T-helper 17 cell (primary cell): ENCODE results near the gene SHISA7. TPM values are rescaled to one million over a fixed set of nuclear protein-coding genes. Genes with fewer than 3 reads are reported as not detected.
A peak's percentile ranks its signal among the peaks of the same experiment; 100 is the strongest.
"Not testable (repeated sequence)": the region's sequence is repeated elsewhere in the genome, so short reads cannot be mapped to it uniquely, and the experiment has no call there.

Experiments
- ATAC-seq: fragments of 150-1000 bp; cut with Tn5 transposase; 2 replicates; pipeline ENCODE4 v1.10.0; 2021; ENCODE audit warnings: mild to moderate bottlenecking, moderate library complexity
- DNase-seq, 3 donors: peaks; one replicate each; pipeline versions ENCODE4 v3.0.0 to v3.0.0-alpha.2; 2020 to 2021
- H3K9me3 ChIP-seq: one replicate; pipeline ENCODE4 v1.7.0; 2013; ENCODE audit warnings: low read length, mild to moderate bottlenecking; ENCODE audit not compliant: control insufficient read depth, poor library complexity, severe bottlenecking
- H3K27ac Mint-ChIP-seq: one replicate; pipeline ENCODE4 v1.8.0; 2022; ENCODE audit warnings: mild to moderate bottlenecking, moderate library complexity, mixed read lengths
- H3K27me3 Mint-ChIP-seq: one replicate; pipeline ENCODE4 v1.8.0; 2022; ENCODE audit warnings: mixed read lengths
- H3K36me3 Mint-ChIP-seq: one replicate; pipeline ENCODE4 v1.8.0; 2022; ENCODE audit warnings: low read depth, mixed read lengths
- H3K4me1 Mint-ChIP-seq: one replicate; pipeline ENCODE4 v1.8.0; 2022; ENCODE audit warnings: mild to moderate bottlenecking, mixed read lengths
- H3K4me3 Mint-ChIP-seq: one replicate; pipeline ENCODE4 v1.8.0; 2022; ENCODE audit warnings: mild to moderate bottlenecking, moderate library complexity, mixed read lengths
- total RNA-seq, 4 donors: library from RNA in 2 of 4; stranded (reverse) in 2 of 4; gene quantifications; one replicate each; pipeline ENCODE4 v1.2.3 and lab custom pipeline; 2022 to 2026

SHISA7 gene
- total RNA-seq, 2 donors from 2014 or later: not detected

DNA sequence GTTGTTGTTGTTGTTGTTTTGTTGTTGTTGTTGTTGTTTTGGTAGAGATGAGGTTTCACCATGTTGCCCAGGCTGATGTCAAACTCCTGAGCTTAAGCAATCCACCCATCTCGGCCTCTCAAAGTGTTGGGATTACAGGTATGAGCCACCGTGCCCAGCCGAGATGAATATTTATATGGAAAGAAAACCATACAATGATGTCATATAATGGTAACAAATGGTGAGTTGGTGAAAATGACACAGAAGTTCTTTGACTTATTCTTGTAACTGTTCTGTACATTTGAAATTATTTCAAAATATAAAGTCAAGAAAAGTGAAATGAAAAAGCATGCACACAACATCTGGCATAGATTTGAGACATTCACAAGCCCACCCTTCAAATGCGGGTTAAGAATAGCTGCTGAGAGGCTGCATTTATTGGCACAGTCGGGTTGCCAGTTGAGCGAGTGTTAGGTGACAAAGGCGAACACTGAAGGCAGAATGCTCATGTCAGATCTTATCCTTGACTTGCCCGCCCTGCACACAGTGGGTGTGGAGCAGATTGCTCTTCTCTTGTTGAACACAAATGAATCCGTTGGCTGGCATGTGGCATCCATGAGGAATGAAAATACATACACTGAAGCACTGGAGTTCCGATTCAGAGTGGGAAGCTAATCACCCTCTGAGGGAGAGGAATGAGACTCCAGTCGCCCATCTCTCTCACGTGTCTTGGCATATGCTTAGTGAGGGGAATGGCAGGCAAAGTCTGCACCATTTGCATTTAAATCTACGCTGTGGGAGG lies 19.7 kb downstream of the SHISA7 start:
- Mint-ChIP-seq H3K27ac (no peak overlapping the region), H3K36me3 (no peaks in the 10 kb centered on the region), H3K27me3 (peaks cover 2% of the 10 kb centered on the region), H3K4me3 (no peak overlapping the region), H3K4me1 (peaks cover 11% of the 10 kb centered on the region)
- DNase-seq (no peak), ATAC-seq (no peak)
- no peaks in the 10 kb centered on the region for H3K9me3 ChIP-seq

DNA sequence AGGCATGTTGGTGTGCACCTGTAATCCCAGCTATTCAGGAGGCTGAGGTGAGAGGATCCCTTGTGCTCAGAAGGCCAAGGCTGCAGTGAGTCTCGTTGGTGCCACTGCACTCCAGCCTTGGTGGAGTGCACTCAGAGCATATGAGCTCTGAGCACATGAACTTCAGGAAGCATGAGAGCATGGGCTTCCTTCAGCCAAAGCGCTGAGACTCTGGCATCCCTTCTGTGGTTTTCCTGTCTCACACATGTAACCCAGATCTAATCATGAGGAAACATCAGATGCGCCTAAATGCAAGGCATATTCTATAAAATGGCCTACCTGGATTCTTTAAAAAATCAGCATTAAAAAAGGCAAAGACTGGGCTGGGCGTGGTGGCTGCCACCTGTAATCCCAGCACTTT lies 21.8 kb downstream of the SHISA7 start:
- Mint-ChIP-seq H3K27ac (peak overlapping the region; percentile 49), H3K4me1 (peaks cover 16% of the 10 kb centered on the region), H3K4me3 (peak overlapping the region; percentile 77)
- peak; percentile 91 for ATAC-seq
- peak in 1 of 3 donors; percentile 21 for DNase-seq
- H3K9me3 ChIP-seq, H3K27me3 Mint-ChIP-seq, H3K36me3 Mint-ChIP-seq: not testable (repeated sequence)

DNA sequence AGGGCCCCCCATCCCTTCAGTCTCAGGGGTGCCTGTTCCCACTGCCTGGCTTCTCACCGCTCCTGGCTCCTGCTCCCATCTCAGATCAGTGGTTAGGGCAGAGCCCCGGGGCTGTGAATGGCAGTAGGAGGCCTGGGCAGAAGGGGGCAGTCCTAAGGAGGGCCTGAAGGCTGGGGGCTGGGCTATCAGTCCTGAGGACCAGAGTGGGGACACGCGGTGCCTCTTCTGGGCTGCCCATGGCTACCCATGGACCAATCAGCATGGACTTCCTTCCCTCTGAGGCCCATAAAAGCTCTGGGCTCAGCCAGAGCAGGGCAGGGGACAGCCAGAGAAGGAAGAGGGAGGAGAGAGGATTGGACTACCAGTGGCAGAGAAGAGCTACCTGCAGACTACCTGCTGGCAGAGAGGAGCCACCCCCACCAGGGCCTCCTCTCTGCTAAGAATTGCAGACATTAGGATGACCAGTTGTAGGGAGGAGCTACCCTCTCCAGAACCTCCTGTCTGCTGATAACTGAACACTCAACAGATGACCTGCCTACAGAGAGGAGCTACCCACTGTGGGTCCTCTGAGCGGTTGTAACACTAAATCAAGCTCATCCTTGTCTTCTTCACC lies 23.4 kb downstream of the SHISA7 start:
- H3K9me3 ChIP-seq: no peaks in the 10 kb centered on the region
- Mint-ChIP-seq H3K4me1 (peaks cover 16% of the 10 kb centered on the region), H3K27ac (no peak overlapping the region), H3K4me3 (no peak overlapping the region), H3K27me3 (no peaks in the 10 kb centered on the region), H3K36me3 (no peaks in the 10 kb centered on the region)
- ATAC-seq (no peak), DNase-seq (no peak)

DNA sequence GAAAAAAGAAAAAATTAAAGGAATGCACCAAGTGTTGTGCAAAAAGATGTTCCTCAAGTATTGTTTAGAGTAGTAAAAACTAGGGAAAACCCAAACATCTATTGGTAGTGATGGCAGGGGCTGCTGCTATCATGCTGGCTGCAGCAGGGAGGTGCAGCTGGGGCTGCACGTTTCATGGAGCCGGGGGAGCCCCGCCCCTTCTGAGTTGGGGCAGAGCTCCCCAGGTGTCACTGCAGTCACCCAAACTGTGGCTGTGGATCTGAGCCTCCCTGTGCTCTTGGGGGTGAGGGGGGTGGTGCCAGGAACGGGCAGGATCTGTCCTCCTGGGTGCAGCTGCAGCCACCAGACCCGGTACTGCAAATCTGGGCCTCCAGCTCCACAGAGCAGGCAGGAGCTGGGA lies 24.0 kb downstream of the SHISA7 start:
- no peaks in the 10 kb centered on the region for H3K27me3 Mint-ChIP-seq
- H3K4me3 Mint-ChIP-seq: no peak overlapping the region
- no peak for DNase-seq
- peaks cover 16% of the 10 kb centered on the region for H3K4me1 Mint-ChIP-seq
- H3K9me3 ChIP-seq: no peaks in the 10 kb centered on the region
- H3K27ac Mint-ChIP-seq: no peak overlapping the region
- H3K36me3 Mint-ChIP-seq: no peaks in the 10 kb centered on the region
- no peak for ATAC-seq

DNA sequence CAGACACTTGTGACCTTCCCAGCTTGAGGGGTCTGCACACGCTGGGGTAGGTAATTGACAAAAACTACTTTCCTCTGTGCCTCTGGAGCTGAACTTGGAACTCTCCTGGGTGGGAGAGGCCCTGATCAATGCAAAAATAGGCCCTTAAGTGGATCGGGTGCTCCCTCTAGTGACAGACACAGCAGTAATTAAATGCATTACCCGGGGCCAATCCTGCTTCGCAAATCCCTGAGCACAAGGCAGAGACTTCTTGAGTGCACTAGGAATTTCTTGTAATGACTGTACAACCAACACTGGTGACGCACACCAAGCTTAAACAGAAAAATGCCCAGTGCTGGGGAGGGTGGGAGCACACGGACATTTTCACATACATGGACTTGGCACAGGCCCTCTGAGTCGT lies 24.9 kb downstream of the SHISA7 start:
- peak; percentile 71 for ATAC-seq
- H3K9me3 ChIP-seq: no peaks in the 10 kb centered on the region
- Mint-ChIP-seq H3K36me3 (no peaks in the 10 kb centered on the region), H3K4me3 (peak overlapping the region; percentile 25), H3K27me3 (no peaks in the 10 kb centered on the region), H3K27ac (no peak overlapping the region), H3K4me1 (peaks cover 16% of the 10 kb centered on the region)
- peak in 2 of 3 donors; percentile 20 to 45 for DNase-seq

DNA sequence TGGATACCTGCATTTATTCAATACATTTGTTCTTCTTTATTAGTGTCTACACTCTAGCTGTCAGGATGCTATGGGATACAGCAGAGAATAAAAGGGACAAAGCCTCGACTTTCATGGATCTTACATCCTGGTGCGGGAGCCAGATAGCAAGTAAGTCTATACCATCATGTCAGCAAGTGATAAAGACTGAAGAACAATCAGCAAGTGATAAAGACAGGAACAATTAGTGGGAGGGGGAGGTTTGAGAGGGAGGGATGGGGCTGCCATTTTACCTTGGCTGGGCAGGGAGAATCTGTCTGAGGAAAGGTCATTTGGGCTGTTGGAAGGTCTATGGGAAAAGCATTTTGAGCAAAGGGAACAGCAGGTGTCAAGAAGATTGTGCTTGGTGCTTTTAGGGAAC lies 32.9 kb downstream of the SHISA7 start:
- Mint-ChIP-seq H3K4me3 (no peak overlapping the region), H3K27ac (no peak overlapping the region), H3K4me1 (peaks cover 21% of the 10 kb centered on the region), H3K27me3 (no peaks in the 10 kb centered on the region), H3K36me3 (peaks cover 7% of the 10 kb centered on the region)
- H3K9me3 ChIP-seq: no peaks in the 10 kb centered on the region
- no peak for ATAC-seq
- DNase-seq: no peak

DNA sequence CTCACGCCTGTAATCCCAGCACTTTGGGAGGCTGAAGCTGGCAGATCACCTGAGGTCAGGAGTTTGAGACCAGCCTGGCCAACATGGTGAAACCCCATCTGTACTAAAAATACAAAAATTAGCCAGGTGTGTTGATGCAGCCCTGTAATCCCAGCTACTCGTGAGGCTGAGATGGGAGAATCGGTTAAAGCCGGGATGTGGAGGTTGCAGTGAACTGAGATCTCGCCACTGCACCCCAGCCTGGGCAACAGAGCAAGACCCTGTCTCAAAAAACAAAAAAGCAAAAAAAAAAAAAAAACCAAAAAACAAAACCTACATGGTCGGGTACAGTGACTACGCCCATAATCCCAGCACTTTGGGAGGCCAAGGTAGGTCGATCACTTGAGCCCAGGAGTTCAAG lies 33.9 kb downstream of the SHISA7 start:
- DNase-seq, H3K36me3 Mint-ChIP-seq, H3K4me3 Mint-ChIP-seq, H3K27me3 Mint-ChIP-seq, H3K9me3 ChIP-seq, ATAC-seq: not testable (repeated sequence)
- Mint-ChIP-seq H3K4me1 (peaks cover 21% of the 10 kb centered on the region), H3K27ac (peak overlapping the region; percentile 95)

DNA sequence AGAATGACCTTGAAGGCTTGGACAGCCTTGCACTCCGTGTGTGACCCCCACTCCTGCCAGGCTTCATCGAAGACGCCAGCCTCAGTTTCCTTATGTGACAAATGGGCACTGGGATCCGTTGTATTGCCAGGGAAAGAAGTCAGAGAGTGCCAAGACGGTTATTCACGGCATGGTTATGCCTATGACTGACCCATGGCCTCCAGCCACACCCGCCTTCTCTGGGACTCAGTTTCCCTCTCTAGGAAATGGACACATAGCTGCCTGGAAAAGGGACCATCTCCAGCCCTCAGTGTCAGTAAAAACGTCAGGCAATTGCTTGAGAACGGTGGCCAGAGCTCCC lies 34.6 kb downstream of the SHISA7 start:
- Mint-ChIP-seq H3K36me3 (peaks cover 7% of the 10 kb centered on the region), H3K4me1 (peaks cover 21% of the 10 kb centered on the region), H3K4me3 (peak overlapping the region; percentile 88), H3K27ac (peak overlapping the region; percentile 95), H3K27me3 (no peaks in the 10 kb centered on the region)
- DNase-seq: no peak
- no peak for ATAC-seq
- no peaks in the 10 kb centered on the region for H3K9me3 ChIP-seq

DNA sequence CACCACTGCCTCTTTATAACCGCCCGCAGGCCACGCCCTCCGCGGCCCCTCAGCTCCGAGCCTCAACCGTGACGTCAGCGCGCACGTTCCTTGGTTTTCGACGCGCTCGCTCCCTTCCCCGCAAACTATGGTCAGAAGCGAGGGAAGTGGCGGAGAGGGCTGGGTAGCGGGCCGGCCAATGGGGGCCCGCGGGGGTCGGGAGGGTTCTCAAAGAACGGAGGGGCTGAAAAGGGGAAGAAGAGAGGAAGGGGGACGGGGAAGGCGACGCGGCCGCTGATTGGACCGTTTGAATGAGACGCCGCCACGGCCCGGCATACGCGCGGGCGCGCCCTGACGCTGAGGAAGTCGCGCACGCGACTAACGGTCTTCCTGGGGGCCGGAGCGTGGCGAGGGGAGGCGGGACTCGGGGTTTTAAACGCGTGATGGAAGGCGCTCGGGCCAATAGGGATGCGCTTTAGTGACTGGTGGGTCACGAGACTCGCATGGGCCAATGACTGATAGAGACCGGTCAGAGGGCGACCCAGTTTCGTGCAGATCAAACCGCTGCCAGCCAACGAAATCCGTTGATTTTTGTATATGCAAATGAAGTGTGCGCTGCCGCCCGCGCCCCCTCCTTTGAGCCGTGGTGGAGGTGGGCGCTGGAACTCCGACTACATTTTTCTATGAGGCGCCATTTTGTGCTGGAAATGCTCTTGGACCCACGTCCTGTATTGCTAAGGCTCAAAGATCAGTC lies 35.1 kb downstream of the SHISA7 start:
- Mint-ChIP-seq H3K36me3 (peaks cover 7% of the 10 kb centered on the region), H3K4me1 (peaks cover 23% of the 10 kb centered on the region), H3K27ac (peak overlapping the region; percentile 95), H3K4me3 (peak overlapping the region; percentile 88), H3K27me3 (no peaks in the 10 kb centered on the region)
- DNase-seq: peak; percentile 94 to 96 (median 94)
- H3K9me3 ChIP-seq: no peaks in the 10 kb centered on the region
- peak; percentile 93 for ATAC-seq

DNA sequence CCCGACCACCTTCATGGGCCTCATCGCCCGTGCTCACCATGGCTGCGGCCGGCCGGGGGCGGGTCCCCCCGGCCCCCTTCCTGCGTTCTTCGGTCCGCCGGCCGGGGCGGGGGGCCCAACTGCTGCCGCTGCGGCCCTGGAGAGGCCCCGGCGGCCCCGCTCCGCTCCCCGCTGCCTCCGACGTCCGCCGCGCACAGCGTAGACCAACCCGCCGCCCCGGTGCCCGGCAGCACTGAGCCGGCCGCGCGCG lies 35.6 kb downstream of the SHISA7 start, which contains the start of gene UBE2S:
TSS of gene UBE2S (minus strand) at position 239 of the 250 bp plus-strand sequence. CDS start at position 40, 199 bp downstream.
- not testable (repeated sequence) for DNase-seq, H3K9me3 ChIP-seq, H3K27me3 Mint-ChIP-seq, H3K36me3 Mint-ChIP-seq, ATAC-seq
- Mint-ChIP-seq H3K4me3 (peak within 1 kb of the TSS; percentile 88), H3K4me1 (peaks cover 23% of the 10 kb centered on the region), H3K27ac (peak within 1 kb of the TSS; percentile 95)

DNA sequence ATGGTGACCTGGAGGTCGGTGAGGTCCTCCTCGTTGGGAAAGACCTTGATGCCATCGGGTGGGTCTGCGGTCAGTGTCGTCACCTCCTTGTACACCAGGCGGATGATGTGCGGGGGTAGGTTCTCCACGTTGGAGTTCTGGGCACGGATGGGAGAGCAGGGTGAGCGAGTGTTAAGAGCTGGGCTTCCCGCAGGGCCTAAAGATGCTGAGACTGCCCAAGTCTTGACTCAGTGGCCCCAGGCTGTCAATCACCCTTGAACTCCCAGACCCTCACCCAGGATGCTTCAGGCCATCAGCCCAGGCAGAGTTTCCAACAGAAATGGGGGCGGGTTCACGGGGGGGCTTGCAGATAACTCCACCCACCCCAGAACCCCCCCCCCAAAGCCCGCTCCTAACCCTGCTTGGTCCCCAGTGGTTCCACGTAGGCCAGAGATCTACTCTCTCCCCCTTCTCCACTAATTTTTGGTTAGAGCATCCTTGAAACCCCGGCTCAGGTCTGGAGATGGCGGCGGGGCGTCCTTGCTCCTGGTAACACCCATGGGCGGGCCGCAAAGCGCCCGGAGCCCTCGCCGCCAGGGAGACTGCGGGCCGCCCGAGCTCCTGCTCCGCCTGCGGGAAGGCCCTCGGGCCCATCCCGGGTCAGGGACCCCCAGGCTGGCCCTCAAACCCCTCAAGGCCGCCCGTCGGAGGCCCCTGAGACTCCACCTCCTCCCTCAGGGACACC lies 36.1 kb downstream of the SHISA7 start:
- Mint-ChIP-seq H3K4me1 (peaks cover 23% of the 10 kb centered on the region), H3K36me3 (peaks cover 7% of the 10 kb centered on the region), H3K27ac (peak overlapping the region; percentile 95), H3K4me3 (peak overlapping the region; percentile 88), H3K27me3 (no peaks in the 10 kb centered on the region)
- DNase-seq: peak in 1 of 3 donors; percentile 17
- H3K9me3 ChIP-seq: no peaks in the 10 kb centered on the region
- no peak for ATAC-seq

DNA sequence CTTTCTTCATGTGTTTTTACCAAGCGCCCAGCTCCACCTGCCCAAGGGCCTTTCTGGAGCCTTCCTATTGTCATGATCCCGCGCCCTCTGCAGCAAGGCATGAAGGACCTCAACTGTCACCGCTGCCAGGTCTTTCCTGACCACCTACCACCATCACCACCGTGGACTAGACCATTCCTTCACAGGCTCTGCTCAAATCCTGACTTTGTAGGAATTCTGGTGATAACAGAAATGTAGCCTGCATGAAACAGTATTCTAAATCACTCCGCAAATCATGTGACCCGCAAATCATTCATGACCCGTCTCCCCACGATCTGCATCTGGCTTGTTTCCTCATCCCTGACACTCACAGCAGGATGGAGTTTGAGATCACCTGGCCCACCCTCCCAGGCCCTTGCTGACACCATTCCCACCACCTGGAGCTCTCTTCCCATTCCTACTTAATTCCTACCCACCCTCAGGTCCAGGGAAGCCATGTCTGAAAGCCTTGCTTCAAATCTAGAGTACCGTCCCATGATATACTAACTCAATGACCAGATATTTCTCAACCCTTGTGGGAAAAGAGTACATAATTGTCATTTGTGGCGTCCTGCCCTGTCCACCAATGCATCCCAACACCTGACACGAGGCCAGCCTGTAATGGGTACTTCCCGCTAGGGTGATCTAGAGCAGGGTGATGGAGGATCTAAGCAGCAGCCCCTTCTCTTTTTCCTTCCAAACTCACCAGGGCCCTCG lies 36.8 kb downstream of the SHISA7 start:
- peaks cover 7% of the 10 kb centered on the region for H3K36me3 Mint-ChIP-seq
- H3K4me1 Mint-ChIP-seq: peaks cover 23% of the 10 kb centered on the region
- peak overlapping the region; percentile 95 for H3K27ac Mint-ChIP-seq
- peak overlapping the region; percentile 88 for H3K4me3 Mint-ChIP-seq
- H3K9me3 ChIP-seq: no peaks in the 10 kb centered on the region
- DNase-seq (no peak), ATAC-seq (no peak)
- no peaks in the 10 kb centered on the region for H3K27me3 Mint-ChIP-seq
